CD1c-positive myeloid dendritic cell (primary cell): ENCODE data around the gene SH2D3A.
"Not testable (repeated sequence)": the region's sequence is repeated elsewhere in the genome, so short reads cannot be mapped to it uniquely, and the experiment has no call there.

Experiments
- DNase-seq: peaks from one replicate; pipeline ENCODE4 v3.0.0-alpha.2; 2016; ENCODE audit errors: extremely low spot score

SH2D3A gene

GRCh38 chr19:6790194-6791128, 23.2 kb upstream of the SH2D3A start:
- no peak for DNase-seq

GRCh38 chr19:6788896-6789295, 21.7 kb upstream of the SH2D3A start:
- no peak for DNase-seq

DNA sequence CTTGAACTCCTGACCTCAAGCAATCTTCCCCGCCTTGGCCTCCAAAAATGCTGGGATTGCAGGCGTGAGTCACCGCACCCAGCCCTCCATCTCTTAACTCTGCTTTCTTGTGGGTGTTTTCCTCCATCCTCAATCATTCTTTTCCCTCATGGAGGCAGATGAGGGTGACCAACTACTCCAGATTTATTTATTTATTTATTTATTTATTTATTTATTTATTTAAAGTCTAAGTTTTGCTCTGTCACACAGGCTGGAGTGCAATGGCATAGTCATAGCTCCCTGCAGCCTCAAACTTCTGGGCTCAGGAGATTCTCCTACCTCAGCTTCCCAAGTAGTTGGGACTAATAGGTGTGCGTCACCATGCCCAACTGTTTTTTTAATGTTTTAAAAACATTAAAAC, 20.2 kb upstream of the SH2D3A start:
- no peak for DNase-seq

DNA sequence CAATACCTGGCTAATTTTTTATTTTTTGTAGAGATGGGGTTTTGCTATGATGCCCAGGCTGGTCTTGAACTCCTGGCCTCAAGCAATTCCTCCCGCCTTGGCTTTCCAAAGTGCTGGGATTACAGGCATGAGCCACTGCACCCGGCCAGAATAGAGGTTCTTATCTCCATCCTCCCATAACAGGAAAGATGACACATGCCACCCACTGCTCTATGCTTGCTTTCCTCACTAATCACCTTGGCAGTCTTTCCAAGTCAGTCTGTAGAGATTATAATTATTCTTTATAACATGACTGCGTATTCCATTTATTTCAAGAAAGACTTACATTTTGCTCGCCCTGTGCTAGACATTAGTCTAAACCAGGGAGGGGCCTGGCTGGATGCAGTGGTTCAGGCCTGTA, 12.0 kb upstream of the SH2D3A start:
- no peak for DNase-seq

- DNase-seq = no peak
These were observed 11.2 kb upstream of the SH2D3A start for GRCh38 chr19:6778386-6778785.

DNA sequence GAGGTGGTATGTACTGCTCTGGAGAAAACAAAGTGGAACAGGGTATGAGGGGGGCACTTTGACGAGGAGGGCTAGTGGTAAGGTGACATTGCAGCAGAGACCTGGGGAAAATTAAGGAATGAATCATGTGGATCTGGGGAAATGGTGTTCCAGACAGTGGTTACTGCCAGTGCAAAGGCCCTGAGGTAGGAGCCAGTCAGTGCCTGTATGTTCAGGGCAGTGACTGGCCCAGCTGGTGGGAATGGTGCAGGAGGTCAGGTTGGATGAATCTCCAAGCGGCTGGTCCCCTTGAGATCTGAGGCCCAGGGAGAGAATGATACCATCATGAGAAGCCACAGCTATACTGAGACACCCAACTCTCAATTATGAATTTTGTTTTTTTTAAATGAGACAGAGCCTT, 10.2 kb upstream of the SH2D3A start:
- DNase-seq = no peak

GRCh38 chr19:6776999-6777398, 9.8 kb upstream of the SH2D3A start:
- DNase-seq = no peak

DNA sequence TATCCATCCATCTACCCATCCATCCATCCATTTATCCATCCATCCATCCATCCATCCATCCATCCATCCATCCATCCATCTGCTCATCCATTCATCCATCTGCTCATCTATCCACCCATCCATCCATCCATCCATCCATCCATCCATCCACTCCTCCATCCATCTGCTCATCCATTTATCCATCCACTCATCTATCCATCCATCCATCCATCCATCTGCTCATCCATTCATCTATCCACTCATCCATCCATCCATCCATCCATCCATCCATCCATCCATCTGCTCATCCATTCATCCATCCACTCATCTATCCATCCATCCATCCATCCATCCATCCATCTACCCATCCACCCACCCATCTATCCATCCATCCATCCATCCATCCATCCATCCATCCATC, 8.8 kb upstream of the SH2D3A start:
- DNase-seq = not testable (repeated sequence)

DNA sequence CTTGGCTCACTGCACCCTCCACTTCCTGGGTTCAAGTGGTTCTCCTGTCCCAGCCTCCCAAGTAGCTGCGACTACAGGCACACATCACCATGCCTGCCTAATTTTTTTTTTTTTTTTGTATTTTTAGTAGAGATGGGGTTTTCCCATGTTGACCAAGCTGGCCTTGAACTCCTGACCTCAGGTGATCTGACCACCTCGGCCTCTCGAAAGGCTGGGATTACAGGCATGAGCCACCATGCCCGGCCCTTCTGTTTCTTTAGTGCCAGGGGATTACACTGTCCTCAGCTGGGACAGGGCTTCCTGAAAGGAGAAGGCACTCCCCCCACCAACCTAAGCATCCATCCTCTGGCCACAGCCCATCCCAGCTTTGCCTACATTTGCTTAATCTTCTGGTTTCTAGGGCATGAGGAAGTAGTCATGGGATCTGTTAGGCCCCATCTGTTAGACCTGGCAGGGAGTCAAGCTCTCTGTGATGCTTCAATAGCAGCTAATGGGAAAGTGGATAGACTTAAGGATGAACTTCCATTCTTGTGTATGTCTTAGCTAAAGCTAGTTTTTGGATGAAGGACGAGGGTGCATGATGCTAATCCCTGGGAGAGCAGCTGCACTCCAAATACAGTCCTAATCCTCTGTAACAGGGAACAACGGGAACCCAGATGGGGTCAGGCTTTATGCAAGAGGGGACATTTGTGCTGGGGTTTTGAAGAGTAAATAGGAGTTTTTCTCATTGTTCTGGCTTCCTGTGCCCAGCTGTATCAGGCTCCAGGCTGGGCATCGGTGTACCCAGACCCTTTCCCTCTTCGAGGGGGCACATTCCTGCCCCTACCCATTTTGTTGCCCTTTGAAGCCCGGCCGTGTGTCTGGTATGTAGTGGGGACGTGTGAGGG, 7.8 kb upstream of the SH2D3A start:
- DNase-seq = peak; percentile 72

DNA sequence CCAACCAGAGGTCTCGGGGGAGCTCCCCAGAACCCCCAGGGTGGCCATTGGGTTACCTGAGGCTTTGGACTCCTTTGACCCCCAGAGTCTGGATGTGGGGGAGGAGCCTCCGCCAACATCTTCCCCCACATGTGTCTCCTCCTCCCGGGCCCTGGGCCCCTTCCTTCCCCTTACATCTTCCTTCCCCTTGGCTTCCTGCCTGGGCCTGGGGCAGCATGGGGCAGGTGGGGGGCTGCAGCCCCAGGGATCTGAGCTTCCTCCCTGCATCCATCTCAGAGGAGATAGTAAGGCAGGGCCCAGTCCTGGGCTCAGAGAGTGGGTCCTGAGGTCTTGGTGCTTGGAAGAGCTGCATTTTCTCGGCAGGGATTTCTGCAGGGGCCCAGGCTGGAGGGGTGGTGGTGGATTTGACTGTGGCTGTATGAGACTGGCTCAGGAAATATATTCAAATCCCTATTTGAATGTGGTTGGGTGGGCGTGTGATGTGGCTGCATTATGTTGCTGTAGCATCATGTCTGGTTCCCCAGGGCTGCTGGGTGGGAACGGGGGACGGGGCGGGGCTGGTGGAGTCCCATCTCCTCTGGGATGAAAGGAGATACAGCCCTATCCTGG, 6.2 kb upstream of the SH2D3A start:
- peak; percentile 57 for DNase-seq

- no peak for DNase-seq
These were observed 5.7 kb upstream of the SH2D3A start for GRCh38 chr19:6772866-6773322.

DNA sequence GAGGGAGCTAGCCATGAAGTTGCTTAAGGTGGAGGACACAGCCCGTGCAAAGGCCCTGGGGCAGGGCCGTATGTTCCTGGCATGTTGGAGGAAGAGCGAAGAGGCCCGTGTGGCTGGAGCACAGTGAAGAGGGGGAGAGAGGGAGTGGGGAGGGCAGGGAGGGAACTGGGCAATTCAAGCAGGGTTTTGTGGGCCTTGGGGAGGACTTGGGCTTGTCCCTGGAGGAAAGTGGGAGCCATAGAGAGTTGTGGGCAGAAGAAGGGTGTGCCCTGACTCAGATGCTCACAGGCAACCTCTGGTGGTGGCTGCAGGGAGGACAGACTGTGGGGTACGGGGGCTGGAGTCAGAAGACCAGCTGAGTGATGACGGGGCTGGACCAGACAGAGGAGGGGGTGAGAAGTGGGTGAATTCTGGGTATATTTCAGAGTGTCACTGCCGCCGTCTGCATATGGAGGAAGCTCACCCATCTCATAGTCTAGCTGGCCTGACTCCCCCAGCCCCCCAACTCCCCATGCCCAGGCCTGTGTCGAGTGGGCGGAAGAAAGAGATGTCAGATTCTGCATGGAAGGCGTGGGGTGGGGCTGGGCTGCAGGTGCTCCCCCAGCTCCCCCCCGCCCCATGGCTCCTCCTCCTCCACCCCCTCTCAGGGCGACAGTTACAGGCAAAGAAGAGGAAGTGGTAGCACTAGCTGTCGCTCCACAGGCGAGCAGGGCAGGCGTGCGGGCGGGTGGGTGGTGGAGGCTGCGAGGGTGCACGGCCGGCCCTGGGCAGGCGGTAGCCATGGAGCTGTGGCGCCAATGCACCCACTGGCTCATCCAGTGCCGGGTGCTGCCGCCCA, 5.0 kb upstream of the SH2D3A start, which contains the start of gene VAV1:
Gene VAV1, plus strand, starts transcription at position 681 of the 838 bp plus-strand sequence. Its CDS starts 100 bp downstream, at position 781.
- DNase-seq = peak; percentile 92

DNA sequence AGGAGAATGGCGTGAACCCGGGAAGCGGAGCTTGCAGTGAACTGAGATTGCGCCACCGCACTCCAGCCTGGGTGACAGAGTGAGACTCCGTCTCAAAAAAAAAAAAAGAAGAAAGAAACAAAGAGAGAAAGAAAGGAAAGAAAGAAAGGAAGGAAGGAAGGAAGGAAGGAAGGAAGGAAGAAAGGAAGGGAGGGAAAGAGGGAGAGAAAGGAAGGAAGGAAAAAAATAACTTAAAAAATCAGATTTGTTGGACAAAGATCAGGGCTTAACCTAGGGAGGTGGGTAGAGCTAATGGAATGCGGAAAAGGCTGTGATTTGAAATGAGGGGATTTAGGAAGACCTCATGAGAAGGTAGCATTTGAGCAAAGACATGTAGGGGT, 4.4 kb upstream of the SH2D3A start:
- not testable (repeated sequence) for DNase-seq

- DNase-seq = peak; percentile 54
These were observed 1.9 kb upstream of the SH2D3A start for GRCh38 chr19:6769006-6769619.

- no peak for DNase-seq
These were observed 1.1 kb upstream of the SH2D3A start for GRCh38 chr19:6768236-6768785.

DNA sequence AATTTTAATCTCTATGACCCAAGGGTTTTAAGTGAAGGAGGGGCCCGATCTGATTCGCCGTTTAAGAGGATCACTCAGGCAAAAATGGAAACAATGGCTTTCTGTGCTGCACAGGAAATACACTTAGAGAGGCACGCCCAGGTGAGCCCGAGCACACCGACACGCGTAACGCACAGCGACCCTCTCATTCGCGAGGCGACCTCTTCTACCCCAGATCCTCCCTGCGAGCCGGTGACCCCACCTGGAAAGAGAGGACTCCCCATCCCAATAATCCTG, 216 bp downstream of the SH2D3A start:
- DNase-seq = peak; percentile 28

DNA sequence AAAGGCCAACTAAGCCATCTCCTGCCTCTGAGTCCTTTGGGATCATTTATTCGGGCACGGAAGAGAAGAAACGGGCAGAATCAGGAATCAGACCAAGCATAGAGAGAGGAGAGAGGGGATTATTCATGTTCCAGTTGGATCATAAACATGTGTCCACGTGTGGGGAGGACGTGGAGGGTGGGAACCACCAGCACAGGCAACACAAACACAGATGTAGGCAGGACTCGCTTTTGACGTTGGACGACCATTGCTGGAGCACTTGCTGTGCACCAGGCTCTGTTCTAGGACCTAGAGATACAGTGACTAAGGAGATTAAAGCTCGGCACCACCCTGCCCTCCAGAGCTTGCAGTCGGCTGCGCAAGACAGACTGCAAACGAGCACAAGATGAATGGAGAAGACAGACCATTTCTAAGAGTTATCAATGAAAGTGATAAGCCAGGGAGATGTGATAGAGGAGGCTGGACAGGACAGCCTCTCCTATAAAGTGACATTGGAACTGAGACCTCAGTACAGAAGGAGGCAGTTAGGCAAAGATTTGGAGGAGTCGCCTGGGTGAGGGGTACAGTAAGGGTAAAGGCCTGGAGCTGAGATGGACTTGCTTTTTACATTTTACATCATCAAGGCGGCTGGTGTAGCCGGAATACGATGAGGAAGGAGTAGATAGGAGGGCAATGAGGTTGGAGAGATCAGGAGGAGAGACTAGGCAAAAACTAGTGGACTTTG, 716 bp downstream of the SH2D3A start:
- DNase-seq = no peak

- DNase-seq = no peak
These were observed 1.4 kb downstream of the SH2D3A start for GRCh38 chr19:6765738-6766356.

GRCh38 chr19:6762253-6762797, 4.9 kb downstream of the SH2D3A start:
- DNase-seq = not testable (repeated sequence)
